Stimulated activated naive CD8-positive, alpha-beta T cell treated with anti-CD3 and anti-CD28 coated beads, Interleukin-15, amount 100 ng/mL, for 72 hours (primary cell): ENCODE measurements around the gene BRS3.
"Not testable (repeated sequence)": the region's sequence is repeated elsewhere in the genome, so short reads cannot be mapped to it uniquely, and the experiment has no call there.

Experiments
- ATAC-seq: fragments of 150-1000 bp; cut with Tn5 transposase; 2 replicates; pipeline ENCODE4 v1.10.0; 2021; ENCODE audit warnings: mild to moderate bottlenecking, moderate library complexity
- DNase-seq, 2 donors: peaks; one replicate each; pipeline ENCODE4 v3.0.0; 2021 to 2022
- H3K27ac Mint-ChIP-seq, 2 donors: one replicate each; pipeline ENCODE4 v1.8.0; 2022; ENCODE audit warnings: mild to moderate bottlenecking in 2 of 2, mixed read lengths in 2 of 2, moderate library complexity in 2 of 2
- H3K27me3 Mint-ChIP-seq: one replicate; pipeline ENCODE4 v1.8.0; 2022; ENCODE audit warnings: mixed read lengths
- H3K4me1 Mint-ChIP-seq: one replicate; pipeline ENCODE4 v1.8.0; 2022; ENCODE audit warnings: mild to moderate bottlenecking, mixed read lengths
- H3K4me3 Mint-ChIP-seq, 2 donors: one replicate each; pipeline ENCODE4 v1.8.0; 2022; ENCODE audit warnings: mild to moderate bottlenecking in 2 of 2, mixed read lengths in 2 of 2, moderate library complexity in 1 of 2
- H3K9me3 Mint-ChIP-seq, 2 donors: one replicate each; pipeline ENCODE4 v1.8.0; 2022; ENCODE audit warnings: mixed read lengths in 2 of 2

BRS3 gene

GRCh38 chrX:136487647-136488046 lies at the start of gene BRS3:
Gene BRS3, plus strand, starts transcription at chrX:136487947. Its CDS starts 168 bp downstream, at chrX:136488115.
- H3K4me1 Mint-ChIP-seq: no peaks in the 10 kb centered on the region
- H3K27ac Mint-ChIP-seq: no peak within 1 kb of the TSS
- H3K27me3 Mint-ChIP-seq: peaks cover 36% of the 10 kb centered on the region
- ATAC-seq (no peak), DNase-seq (no peak)
- no peak within 1 kb of the TSS for H3K4me3 Mint-ChIP-seq
- no peaks in the 10 kb centered on the region for H3K9me3 Mint-ChIP-seq

GRCh38 chrX:136438192-136438591 lies 49.6 kb upstream of the BRS3 start:
- Mint-ChIP-seq H3K9me3 (no peaks in the 10 kb centered on the region), H3K27me3 (no peaks in the 10 kb centered on the region), H3K4me1 (no peaks in the 10 kb centered on the region), H3K4me3 (no peak overlapping the region), H3K27ac (no peak overlapping the region)
- no peak for DNase-seq
- no peak for ATAC-seq

GRCh38 chrX:136445674-136446073 lies 42.1 kb upstream of the BRS3 start:
- not testable (repeated sequence) for H3K27ac Mint-ChIP-seq, H3K4me3 Mint-ChIP-seq, H3K27me3 Mint-ChIP-seq, DNase-seq, H3K9me3 Mint-ChIP-seq, H3K4me1 Mint-ChIP-seq, ATAC-seq

GRCh38 chrX:136446208-136446607 lies 41.5 kb upstream of the BRS3 start:
- no peak overlapping the region for H3K4me3 Mint-ChIP-seq
- H3K4me1 Mint-ChIP-seq: no peaks in the 10 kb centered on the region
- ATAC-seq: no peak
- H3K9me3 Mint-ChIP-seq: no peaks in the 10 kb centered on the region
- no peak for DNase-seq
- H3K27ac Mint-ChIP-seq: no peak overlapping the region
- no peaks in the 10 kb centered on the region for H3K27me3 Mint-ChIP-seq

GRCh38 chrX:136447308-136447707 lies 40.4 kb upstream of the BRS3 start:
- no peaks in the 10 kb centered on the region for H3K27me3 Mint-ChIP-seq
- ATAC-seq: no peak
- no peak for DNase-seq
- H3K4me3 Mint-ChIP-seq: no peak overlapping the region
- no peak overlapping the region for H3K27ac Mint-ChIP-seq
- H3K4me1 Mint-ChIP-seq: no peaks in the 10 kb centered on the region
- H3K9me3 Mint-ChIP-seq: no peaks in the 10 kb centered on the region

GRCh38 chrX:136447968-136448367 lies 39.8 kb upstream of the BRS3 start:
- Mint-ChIP-seq H3K4me1 (no peaks in the 10 kb centered on the region), H3K27me3 (no peaks in the 10 kb centered on the region), H3K9me3 (no peaks in the 10 kb centered on the region), H3K27ac (no peak overlapping the region), H3K4me3 (no peak overlapping the region)
- no peak for DNase-seq
- no peak for ATAC-seq

- Mint-ChIP-seq H3K9me3 (no peaks in the 10 kb centered on the region), H3K27me3 (no peaks in the 10 kb centered on the region), H3K27ac (no peak overlapping the region), H3K4me3 (no peak overlapping the region), H3K4me1 (no peaks in the 10 kb centered on the region)
- DNase-seq: no peak
- ATAC-seq: no peak
Measured at GRCh38 chrX:136450050-136450830, 37.5 kb upstream of the BRS3 start.

- H3K27ac Mint-ChIP-seq: no peak overlapping the region
- no peaks in the 10 kb centered on the region for H3K4me1 Mint-ChIP-seq
- no peaks in the 10 kb centered on the region for H3K9me3 Mint-ChIP-seq
- no peak overlapping the region for H3K4me3 Mint-ChIP-seq
- no peaks in the 10 kb centered on the region for H3K27me3 Mint-ChIP-seq
- ATAC-seq: no peak
- DNase-seq: no peak
Measured at GRCh38 chrX:136452614-136453013, 35.1 kb upstream of the BRS3 start.

GRCh38 chrX:136453114-136453513 lies 34.6 kb upstream of the BRS3 start:
- H3K27me3 Mint-ChIP-seq: no peaks in the 10 kb centered on the region
- H3K4me3 Mint-ChIP-seq: no peak overlapping the region
- no peaks in the 10 kb centered on the region for H3K4me1 Mint-ChIP-seq
- no peak for DNase-seq
- ATAC-seq: no peak
- H3K27ac Mint-ChIP-seq: no peak overlapping the region
- H3K9me3 Mint-ChIP-seq: no peaks in the 10 kb centered on the region

- H3K27me3 Mint-ChIP-seq: no peaks in the 10 kb centered on the region
- no peaks in the 10 kb centered on the region for H3K4me1 Mint-ChIP-seq
- no peak overlapping the region for H3K4me3 Mint-ChIP-seq
- ATAC-seq: no peak
- H3K27ac Mint-ChIP-seq: no peak overlapping the region
- DNase-seq: no peak
- H3K9me3 Mint-ChIP-seq: no peaks in the 10 kb centered on the region
Measured at GRCh38 chrX:136453771-136454170, 34.0 kb upstream of the BRS3 start.

- H3K27ac Mint-ChIP-seq: no peak overlapping the region
- H3K27me3 Mint-ChIP-seq: no peaks in the 10 kb centered on the region
- H3K9me3 Mint-ChIP-seq: no peaks in the 10 kb centered on the region
- DNase-seq (no peak), ATAC-seq (no peak)
- no peaks in the 10 kb centered on the region for H3K4me1 Mint-ChIP-seq
- no peak overlapping the region for H3K4me3 Mint-ChIP-seq
Measured at GRCh38 chrX:136456133-136456532, 31.6 kb upstream of the BRS3 start.

GRCh38 chrX:136457303-136457917 lies 30.3 kb upstream of the BRS3 start:
- no peak for ATAC-seq
- Mint-ChIP-seq H3K4me3 (no peak overlapping the region), H3K27me3 (no peaks in the 10 kb centered on the region), H3K27ac (no peak overlapping the region), H3K4me1 (no peaks in the 10 kb centered on the region), H3K9me3 (no peaks in the 10 kb centered on the region)
- DNase-seq: no peak

- H3K4me1 Mint-ChIP-seq: no peaks in the 10 kb centered on the region
- no peak for DNase-seq
- no peak overlapping the region for H3K4me3 Mint-ChIP-seq
- no peaks in the 10 kb centered on the region for H3K9me3 Mint-ChIP-seq
- no peak overlapping the region for H3K27ac Mint-ChIP-seq
- no peak for ATAC-seq
- H3K27me3 Mint-ChIP-seq: no peaks in the 10 kb centered on the region
Measured at GRCh38 chrX:136464589-136464988, 23.2 kb upstream of the BRS3 start.

GRCh38 chrX:136467303-136467702 lies 20.4 kb upstream of the BRS3 start:
- H3K4me3 Mint-ChIP-seq: no peak overlapping the region
- H3K27ac Mint-ChIP-seq: no peak overlapping the region
- no peak for DNase-seq
- ATAC-seq: no peak
- H3K27me3 Mint-ChIP-seq: no peaks in the 10 kb centered on the region
- no peaks in the 10 kb centered on the region for H3K4me1 Mint-ChIP-seq
- H3K9me3 Mint-ChIP-seq: no peaks in the 10 kb centered on the region

- no peaks in the 10 kb centered on the region for H3K4me1 Mint-ChIP-seq
- DNase-seq: no peak
- H3K27me3 Mint-ChIP-seq: no peaks in the 10 kb centered on the region
- ATAC-seq: no peak
- no peak overlapping the region for H3K27ac Mint-ChIP-seq
- no peaks in the 10 kb centered on the region for H3K9me3 Mint-ChIP-seq
- no peak overlapping the region for H3K4me3 Mint-ChIP-seq
Measured at GRCh38 chrX:136468391-136469103, 19.2 kb upstream of the BRS3 start.

GRCh38 chrX:136473663-136474062 lies 14.1 kb upstream of the BRS3 start:
- Mint-ChIP-seq H3K4me1 (no peaks in the 10 kb centered on the region), H3K27ac (no peak overlapping the region), H3K4me3 (no peak overlapping the region), H3K27me3 (no peaks in the 10 kb centered on the region), H3K9me3 (no peaks in the 10 kb centered on the region)
- no peak for DNase-seq
- no peak for ATAC-seq
